UCSD-AML1 (cell line): ENCODE measurements around the gene MAGEB6.
"Not testable (repeated sequence)": the region's sequence is repeated elsewhere in the genome, so short reads cannot be mapped to it uniquely, and the experiment has no call there.

ENCODE experiments used
- DNase-seq: peaks from one replicate; lab custom pipeline; 2025; ENCODE audit not compliant: unreplicated experiment; lab: John Stamatoyannopoulos, UW

Gene MAGEB6

DNA sequence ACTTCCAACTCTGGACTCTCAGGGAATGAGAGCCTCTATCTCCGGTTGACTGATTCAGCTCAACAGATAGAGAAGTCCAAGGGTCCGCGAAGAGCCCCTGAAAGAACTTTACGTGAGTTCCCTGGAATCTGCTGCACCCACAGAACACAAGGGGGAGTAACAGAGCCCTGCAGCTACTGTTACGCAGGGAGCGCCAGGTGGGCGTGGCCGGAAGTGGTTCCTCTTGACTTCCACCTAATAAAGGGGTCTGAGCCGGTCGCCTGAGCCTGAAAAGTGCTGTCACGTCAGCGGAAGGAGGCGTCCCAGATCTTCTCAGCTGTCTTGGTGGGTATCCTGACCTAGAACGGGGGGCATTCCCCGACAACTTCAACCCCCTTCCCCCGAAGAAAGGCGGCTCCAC, at the start of gene MAGEB6:
MAGEB6 (plus strand) TSS at position 237 of the 400 bp plus-strand sequence. CDS start 1,407 bp downstream, outside the sequence.
- DNase-seq, result no peak

DNA sequence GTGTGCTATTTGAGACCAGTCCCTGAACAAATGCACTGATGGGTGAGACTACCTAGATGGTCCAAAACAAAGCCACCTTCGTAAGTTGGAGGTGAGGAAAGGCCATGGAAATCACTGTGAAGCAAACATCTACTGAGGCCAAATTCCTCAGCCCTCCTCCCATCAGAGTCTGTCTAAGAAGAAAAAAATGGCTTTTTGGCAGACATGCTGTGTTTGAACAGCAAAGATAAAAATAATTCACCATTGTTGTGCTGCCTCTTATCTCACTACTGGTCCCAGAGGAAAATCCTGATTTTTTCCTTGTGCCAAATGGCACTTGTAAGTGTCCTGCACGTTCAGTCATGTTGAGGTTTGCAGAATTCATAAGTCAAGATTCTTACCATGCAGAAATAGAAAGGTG, 46.2 kb upstream of the MAGEB6 start:
- DNase-seq, result no peak

GRCh38 chrX:26160301-26160700, 31.9 kb upstream of the MAGEB6 start, which contains the start of gene MAGEB6B:
MAGEB6B (plus strand) TSS chrX:26160601; CDS start chrX:26160601, 0 bp downstream.
- no peak for DNase-seq

GRCh38 chrX:26203561-26203960, 11.3 kb downstream of the MAGEB6 start:
- DNase-seq, result no peak

DNA sequence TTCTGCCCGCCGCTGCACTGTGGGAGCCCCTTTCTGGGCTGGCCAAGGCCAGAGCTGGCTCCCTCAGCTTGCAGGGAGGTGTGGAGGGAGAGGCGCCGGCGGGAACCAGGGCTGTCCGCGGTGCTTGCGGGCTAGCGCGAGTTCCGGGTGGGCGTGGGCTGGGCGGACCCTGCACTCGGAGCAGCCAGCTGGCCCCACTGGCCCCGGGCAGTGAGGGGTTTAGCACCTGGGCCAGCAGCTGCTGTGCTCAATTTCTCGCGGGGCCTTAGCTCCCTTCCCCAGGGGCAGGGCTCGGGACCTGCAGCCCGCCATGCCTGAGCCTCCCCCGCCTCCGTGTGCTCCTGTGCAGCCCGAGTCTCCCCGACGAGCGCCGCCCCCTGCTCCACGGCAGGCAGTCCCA, 12.5 kb downstream of the MAGEB6 start:
- DNase-seq, result not testable (repeated sequence)

GRCh38 chrX:26208012-26208411, 15.8 kb downstream of the MAGEB6 start:
- no peak for DNase-seq

GRCh38 chrX:26215869-26216268, 23.6 kb downstream of the MAGEB6 start, which contains the start of gene MAGEB5:
MAGEB5 (plus strand) TSS chrX:26216169; CDS start chrX:26217302, 1,133 bp downstream.
- no peak for DNase-seq

DNA sequence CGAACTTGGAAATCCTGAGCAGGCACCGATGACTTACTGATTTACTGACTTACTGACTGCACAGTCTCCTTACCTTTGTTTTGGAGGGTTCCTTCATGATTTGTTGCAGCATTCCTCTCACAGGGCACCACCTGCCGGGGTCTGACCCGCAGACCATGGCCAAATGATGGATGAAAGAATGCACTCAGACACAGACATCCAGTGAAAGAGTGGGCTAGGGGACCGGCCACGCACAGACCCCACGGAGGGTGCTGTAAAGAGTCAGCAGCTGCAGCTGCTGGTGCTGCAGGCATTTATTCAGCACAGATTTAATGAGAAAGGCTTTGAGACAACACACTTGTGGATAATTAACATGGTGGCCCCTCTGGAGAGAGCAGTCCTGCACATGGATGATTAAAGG, 27.1 kb downstream of the MAGEB6 start:
- no peak for DNase-seq

- DNase-seq, result no peak
Observed at GRCh38 chrX:26234177-26234576, 41.9 kb downstream of the MAGEB6 start.
